Spleen (tissue), 11 donors: Measurements from ENCODE around the gene ASAP2. TPM values are rescaled to one million over a fixed set of nuclear protein-coding genes. Genes with fewer than 3 reads are reported as not detected.

Source experiments
- DNase-seq: peaks from one replicate; pipeline ENCODE4 v3.0.0-alpha.2; 2020
- H3K27ac ChIP-seq, 8 donors: fragments of 200-600 bp; sonication (generic) in 7 of 8; 1 replicate in 4 of 8; 2 replicates in 4 of 8; pipeline versions ENCODE4 v1.5.0 to v1.8.0; 2016 to 2021; ENCODE audit warnings: inconsistent platforms in 4 of 8, mild to moderate bottlenecking in 4 of 8, moderate library complexity in 1 of 8
- H3K27me3 ChIP-seq, 7 donors: fragments of 200-600 bp; sonication (generic) in 6 of 7; replicated peaks in 1 of 7; 1 replicate in 4 of 7; 2 replicates in 3 of 7; pipeline versions ENCODE4 v1.5.0 to v1.8.0; 2016 to 2021; ENCODE audit warnings: inconsistent platforms in 3 of 7, mild to moderate bottlenecking in 1 of 7
- H3K36me3 ChIP-seq, 6 donors: fragments of 200-600 bp; sonication (generic) in 5 of 6; 1 replicate in 4 of 6; 2 replicates in 2 of 6; pipeline versions ENCODE4 v1.5.0 to v1.8.0; 2016 to 2021; ENCODE audit warnings: inconsistent platforms in 2 of 6
- H3K4me1 ChIP-seq, 6 donors: fragments of 200-600 bp; sonication (generic) in 5 of 6; 1 replicate in 3 of 6; 2 replicates in 3 of 6; pipeline versions ENCODE4 v1.5.0 to v1.8.0; 2016 to 2021; ENCODE audit warnings: inconsistent platforms in 3 of 6
- H3K4me3 ChIP-seq, 8 donors: fragments of 200-600 bp; sonication (generic) in 7 of 8; 1 replicate in 4 of 8; 2 replicates in 4 of 8; pipeline versions ENCODE4 v1.5.0 to v1.8.0; 2016 to 2021; ENCODE audit warnings: inconsistent platforms in 4 of 8, mild to moderate bottlenecking in 4 of 8, moderate library complexity in 2 of 8
- H3K9me3 ChIP-seq, 8 donors: fragments of 200-600 bp; sonication (generic) in 7 of 8; 1 replicate in 4 of 8; 2 replicates in 4 of 8; pipeline versions ENCODE4 v1.5.0 to v1.8.0; 2016 to 2021; ENCODE audit warnings: inconsistent platforms in 4 of 8
- POLR2A ChIP-seq, 3 donors: fragments of 450-650 bp; IDR thresholded peaks; one replicate each; pipeline ENCODE4 v1.5.1; 2017; ENCODE audit warnings: antibody characterized with exemption in 3 of 3, mild to moderate bottlenecking in 1 of 3
- POLR2AphosphoS5 ChIP-seq, 3 donors: sonication (generic); formaldehyde crosslinking; IDR thresholded peaks; one replicate each; pipeline ENCODE4 v1.5.1; 2017; ENCODE audit warnings: antibody characterized with exemption in 3 of 3
- WGBS, 5 donors: extraction: QIAGEN DNeasy Blood & Tissue Kit in 3 of 5; methylation state at CpG; one replicate each; pipeline versions ENCODE4 v1.1.5 to v1.1.7; 2013 to 2018; 5-methylcytosine and 5-hydroxymethylcytosine counted together
- intact Hi-C: fragments of 100-400 bp; cut with DNase I; formaldehyde crosslinking; loops from one replicate; pipeline ENCODE4 v1.15.0; 2023; ENCODE audit warnings: low total_unique reads
- polyA plus RNA-seq, 3 donors: library from polyadenylated mRNA; stranded (reverse); fragments of 200-250 nt; gene quantifications; one replicate each; pipeline ENCODE4 v1.2.1, GENCODE V29; 2013
- total RNA-seq, 7 donors: library from RNA; depleted of rRNA in 3 of 7; stranded (reverse); fragments of >200 nt in 3 of 7; fragmentation: NEBNext Ultra II Directional in 4 of 7; extraction: Animal tissue kit (Norgen Biotek cat#: 25700) in 4 of 7; gene quantifications; one replicate each; pipeline versions ENCODE4 v1.1.0 to v1.2.1, GENCODE V29; 2016 to 2021
- TF ChIP-seq, protein P1 (sequence below), 11 experiments: fragments of 200-600 bp in 7 of 11; fragments of 450-650 bp in 4 of 11; sonication (generic) in 4 of 11; IDR thresholded peaks in 8 of 11; conservative IDR thresholded peaks in 3 of 11; 1 replicate in 7 of 11; 2 replicates in 4 of 11; pipeline versions ENCODE4 v1.4.0 to v1.8.0; 2016 to 2021; ENCODE audit warnings: antibody characterized with exemption in 11 of 11, inconsistent platforms in 4 of 11, mild to moderate bottlenecking in 1 of 11
- donor health status: healthy with polysubstance abuse.
- donor health status: DM: no; HTN: no; CAD: no; lungs with moderate emphysema.
- donor health status: DM: no; HTN: no; CAD: no.
- donor health status: Bipolar disorder and iron deficiency.
- donor health status: healthy.
- donor health status: DM: no; HTN: no; CAD: no.
- donor health status: DM: yes; HTN: yes; CAD: no.

ASAP2 gene
- total and polyA plus RNA-seq, 10 donors, result 0.93 to 3.0 (median 2.2) TPM

DNA sequence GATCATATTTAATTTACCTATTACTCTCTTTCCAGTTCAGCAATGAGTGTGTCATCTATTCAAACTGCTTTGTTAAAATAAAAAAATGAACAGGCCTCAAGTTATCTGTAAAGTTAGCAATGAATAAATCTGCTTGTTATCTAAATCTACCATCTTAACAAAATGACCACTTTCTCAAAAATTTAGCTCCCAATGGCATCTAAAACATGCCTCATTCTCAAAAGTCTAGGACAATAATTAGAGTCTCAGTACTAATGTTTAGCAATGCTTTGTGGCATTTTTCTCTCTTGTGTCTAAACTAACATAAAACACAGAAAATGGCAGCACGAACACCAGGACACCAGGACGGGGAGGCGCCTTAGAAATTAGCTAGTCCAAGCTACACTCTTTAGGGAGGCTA, 3.6 kb upstream of the ASAP2 start:
- WGBS, 5 donors, result 90 to 99% (median 97%) methylated on average over 3 of the region's 3 CpGs

DNA sequence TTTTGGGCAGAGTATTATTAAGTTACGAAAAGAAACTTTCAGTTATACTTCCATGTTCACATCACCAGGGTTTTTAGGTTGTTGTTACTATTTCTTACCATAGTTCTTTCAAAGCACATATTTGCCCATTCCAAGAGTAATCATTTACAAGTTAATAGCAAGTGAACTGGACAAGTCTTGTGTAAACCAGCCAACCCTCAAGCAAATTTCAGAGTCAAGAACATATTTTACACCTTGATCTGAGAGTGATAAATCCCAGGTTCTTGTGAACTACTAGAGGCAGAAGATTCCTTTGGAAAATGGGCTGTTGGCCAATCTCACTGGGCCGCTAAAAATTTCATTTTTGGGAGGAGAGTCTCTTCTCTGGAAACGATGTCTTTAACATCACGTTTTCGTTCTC, 2.7 kb upstream of the ASAP2 start:
- Histone ChIP-seq H3K27me3 (peaks cover 9 to 76% (median 50%) of the 10 kb centered on the region in 7 donors), H3K9me3 (no peaks in the 10 kb centered on the region), H3K36me3 (no peaks in the 10 kb centered on the region), H3K27ac (no peak overlapping the region), H3K4me3 (no peak overlapping the region), H3K4me1 (peaks cover 5 to 24% (median 19%) of the 10 kb centered on the region in 6 donors)
- 65 to 95% (median 83%) methylated on average over 5 of the region's 5 CpGs for WGBS, 5 donors
- intact Hi-C loops, result no loop called here
- no peak for DNase-seq
- TF ChIP-seq POLR2A (IDR thresholded peaks at IDR 0.05) (no peak), POLR2AphosphoS5 (IDR thresholded peaks at IDR 0.05) (no peak)
- TF ChIP-seq, protein P1, sequence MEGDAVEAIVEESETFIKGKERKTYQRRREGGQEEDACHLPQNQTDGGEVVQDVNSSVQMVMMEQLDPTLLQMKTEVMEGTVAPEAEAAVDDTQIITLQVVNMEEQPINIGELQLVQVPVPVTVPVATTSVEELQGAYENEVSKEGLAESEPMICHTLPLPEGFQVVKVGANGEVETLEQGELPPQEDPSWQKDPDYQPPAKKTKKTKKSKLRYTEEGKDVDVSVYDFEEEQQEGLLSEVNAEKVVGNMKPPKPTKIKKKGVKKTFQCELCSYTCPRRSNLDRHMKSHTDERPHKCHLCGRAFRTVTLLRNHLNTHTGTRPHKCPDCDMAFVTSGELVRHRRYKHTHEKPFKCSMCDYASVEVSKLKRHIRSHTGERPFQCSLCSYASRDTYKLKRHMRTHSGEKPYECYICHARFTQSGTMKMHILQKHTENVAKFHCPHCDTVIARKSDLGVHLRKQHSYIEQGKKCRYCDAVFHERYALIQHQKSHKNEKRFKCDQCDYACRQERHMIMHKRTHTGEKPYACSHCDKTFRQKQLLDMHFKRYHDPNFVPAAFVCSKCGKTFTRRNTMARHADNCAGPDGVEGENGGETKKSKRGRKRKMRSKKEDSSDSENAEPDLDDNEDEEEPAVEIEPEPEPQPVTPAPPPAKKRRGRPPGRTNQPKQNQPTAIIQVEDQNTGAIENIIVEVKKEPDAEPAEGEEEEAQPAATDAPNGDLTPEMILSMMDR (IDR thresholded peaks at IDR 0.05 in 8 of 11, conservative IDR thresholded peaks at IDR 0.05 in 3 of 11), result no peak

More for the DNA sequence above, 3.6 kb upstream of the ASAP2 start:
- Histone ChIP-seq H3K27me3 (peaks cover 5 to 76% (median 42%) of the 10 kb centered on the region in 7 donors), H3K4me1 (peaks cover 5 to 22% (median 19%) of the 10 kb centered on the region in 6 donors), H3K4me3 (no peak overlapping the region), H3K27ac (no peak overlapping the region), H3K9me3 (no peaks in the 10 kb centered on the region), H3K36me3 (no peaks in the 10 kb centered on the region)
- DNase-seq, result no peak
- TF ChIP-seq POLR2A (IDR thresholded peaks at IDR 0.05) (no peak), POLR2AphosphoS5 (IDR thresholded peaks at IDR 0.05) (no peak)
- TF ChIP-seq, protein P1 (IDR thresholded peaks at IDR 0.05 in 8 of 11, conservative IDR thresholded peaks at IDR 0.05 in 3 of 11), result no peak
- intact Hi-C loops, result no loop called here

- intact Hi-C loops, result no loop called here
- TF ChIP-seq POLR2A (IDR thresholded peaks at IDR 0.05) (no peak), POLR2AphosphoS5 (IDR thresholded peaks at IDR 0.05) (no peak)
- TF ChIP-seq, protein P1 (IDR thresholded peaks at IDR 0.05 in 8 of 11, conservative IDR thresholded peaks at IDR 0.05 in 3 of 11), result no peak
- Histone ChIP-seq H3K36me3 (no peaks in the 10 kb centered on the region), H3K4me3 (no peak overlapping the region), H3K9me3 (no peaks in the 10 kb centered on the region), H3K4me1 (peaks cover 5 to 24% (median 19%) of the 10 kb centered on the region in 6 donors), H3K27me3 (peaks cover 9 to 76% (median 55%) of the 10 kb centered on the region in 7 donors), H3K27ac (no peak overlapping the region)
- DNase-seq, result no peak
- 92 to 99% (median 93%) methylated on average over 3 of the region's 3 CpGs for WGBS, 5 donors
Observed at GRCh38 chr2:9204939-9205338, 1.7 kb upstream of the ASAP2 start.

- H3K36me3 ChIP-seq, result no peaks in the 10 kb centered on the region
- H3K27ac ChIP-seq, result no peak overlapping the region
- WGBS, 5 donors, result 46 to 54% (median 49%) methylated on average over 6 of the region's 6 CpGs
- intact Hi-C loops, result no loop called here
- DNase-seq, result no peak
- TF ChIP-seq POLR2AphosphoS5 (IDR thresholded peaks at IDR 0.05), result no peak
- no peak for TF ChIP-seq POLR2A (IDR thresholded peaks at IDR 0.05)
- TF ChIP-seq, protein P1 (IDR thresholded peaks at IDR 0.05 in 8 of 11, conservative IDR thresholded peaks at IDR 0.05 in 3 of 11), result no peak
- H3K4me1 ChIP-seq, result peaks cover 5 to 24% (median 19%) of the 10 kb centered on the region in 6 donors
- H3K4me3 ChIP-seq, result peak overlapping the region in 4 of 8 donors; percentile 48 to 84 (median 60)
- H3K27me3 ChIP-seq, result peaks cover 9 to 76% (median 59%) of the 10 kb centered on the region in 7 donors
- no peaks in the 10 kb centered on the region for H3K9me3 ChIP-seq
Observed at GRCh38 chr2:9205486-9205885, 1.1 kb upstream of the ASAP2 start.
